ENCODE results near the gene NECTIN2.

- no peak for TF ChIP-seq CTCF (IDR thresholded peaks at IDR 0.05)
- TF ChIP-seq POLR2AphosphoS5 (IDR thresholded peaks at IDR 0.05): no peak
These were observed 78.2 kb downstream of the NECTIN2 start for GRCh38 chr19:44924243-44924725.

Data from suprapubic skin (tissue), 3 donors.